MCF 10A (cell line): Measurements from ENCODE around the gene KLHL35. TPM values are rescaled to one million over a fixed set of nuclear protein-coding genes. Genes with fewer than 3 reads are reported as not detected.
A peak's percentile ranks its signal among the peaks of the same experiment; 100 is the strongest.

Source experiments
- BruUV-seq: library from RNA; stranded (reverse); fragments of 400-500 nt; replicated peaks from 2 replicates; lab custom pipeline; 2021; lab: Mats Ljungman, UMichigan
- CTCF ChIA-PET: fragments of 300-600 bp; sonication (Branson Sonifier 250); formaldehyde crosslinking; extraction: SDS; loops from one replicate; lab custom pipeline; 2021; ENCODE audit warnings: antibody characterized with exemption, inconsistent platforms; lab: Yijun Ruan, JAX
- POLR2A ChIA-PET: fragments of 300-600, 350-650 bp; sonication (Branson Sonifier 250); formaldehyde crosslinking; extraction: SDS; loops from one replicate; lab custom pipeline; 2020; ENCODE audit warnings: antibody characterized with exemption, inconsistent platforms; lab: Yijun Ruan, JAX
- DNase-seq: peaks from one replicate; pipeline ENCODE4 v3.0.0-alpha.2; 2018; ENCODE audit not compliant: unreplicated experiment
- H3K27ac Mint-ChIP-seq: one replicate; pipeline ENCODE4 v1.8.0; 2022; ENCODE audit warnings: mild to moderate bottlenecking, low read depth, mixed read lengths; ENCODE audit not compliant: unreplicated experiment
- H3K27me3 Mint-ChIP-seq: one replicate; pipeline ENCODE4 v1.8.0; 2022; ENCODE audit warnings: mixed read lengths; ENCODE audit not compliant: insufficient read depth, unreplicated experiment
- H3K36me3 Mint-ChIP-seq: one replicate; pipeline ENCODE4 v1.8.0; 2022; ENCODE audit warnings: mild to moderate bottlenecking, moderate library complexity, mixed read lengths; ENCODE audit not compliant: insufficient read depth, unreplicated experiment
- H3K4me1 Mint-ChIP-seq: one replicate; pipeline ENCODE4 v1.8.0; 2022; ENCODE audit warnings: mixed read lengths; ENCODE audit not compliant: insufficient read depth, unreplicated experiment
- H3K4me3 Mint-ChIP-seq: one replicate; pipeline ENCODE4 v1.8.0; 2022; ENCODE audit warnings: mild to moderate bottlenecking, moderate library complexity, mixed read lengths; ENCODE audit not compliant: unreplicated experiment
- H3K9me3 Mint-ChIP-seq: one replicate; pipeline ENCODE4 v1.8.0; 2022; ENCODE audit warnings: mixed read lengths; ENCODE audit not compliant: unreplicated experiment
- CTCF ChIP-seq: fragments of 200-600 bp; IDR thresholded peaks from one replicate; pipeline ENCODE4 v1.8.0; 2022; ENCODE audit warnings: antibody characterized with exemption, mild to moderate bottlenecking; ENCODE audit not compliant: unreplicated experiment
- intact Hi-C: fragments of 100-400 bp; cut with micrococcal nuclease; formaldehyde crosslinking; loops from 2 replicates; pipeline ENCODE4 v1.14.1; 2022
- total RNA-seq: library from RNA; stranded (reverse); gene quantifications from 2 replicates; pipeline ENCODE4 v1.2.3, GENCODE V29; 2022

KLHL35 gene
- total RNA-seq, 1 experiment from 2014 or later = not detected

- no peak overlapping the region for H3K27ac Mint-ChIP-seq
- POLR2A ChIA-PET = interaction anchor here (1.8 to 2.6 kb wide), 2 partner anchors 10 to 29 kb away, joined by 4 to 10 read pairs; no protein-coding TSS in a partner anchor
These were observed 3.9 kb downstream of the KLHL35 start for GRCh38 chr11:75428989-75429640.

GRCh38 chr11:75428281-75428724, 4.7 kb downstream of the KLHL35 start:
- no peaks in the 10 kb centered on the region for H3K9me3 Mint-ChIP-seq
- ChIA-PET POLR2A (interaction anchor here (0.6 to 2.6 kb wide), 5 partner anchors 10 to 1020 kb away, joined by 3 to 10 read pairs (median 4); no protein-coding TSS in a partner anchor), CTCF (interaction anchor here (1.6 kb wide), 1 partner anchor 40 kb away, joined by 6 read pairs; no protein-coding TSS in a partner anchor)
- H3K36me3 Mint-ChIP-seq = peaks cover 6% of the 10 kb centered on the region
- peak overlapping the region; percentile 73 for H3K27ac Mint-ChIP-seq
- DNase-seq = peak; percentile 90
- H3K4me1 Mint-ChIP-seq = no peaks in the 10 kb centered on the region
- H3K27me3 Mint-ChIP-seq = peaks cover 32% of the 10 kb centered on the region
- BruUV-seq = no TSS peak
- intact Hi-C loops = no loop called here
- TF ChIP-seq CTCF = no peak
- H3K4me3 Mint-ChIP-seq = peak overlapping the region; percentile 76

More at GRCh38 chr11:75428989-75429640, 3.9 kb downstream of the KLHL35 start:
- intact Hi-C loops = no loop called here
- BruUV-seq = no TSS peak
- DNase-seq = no peak
- Mint-ChIP-seq H3K27me3 (peaks cover 33% of the 10 kb centered on the region), H3K4me1 (no peaks in the 10 kb centered on the region), H3K9me3 (no peaks in the 10 kb centered on the region), H3K4me3 (peak overlapping the region; percentile 76), H3K36me3 (peaks cover 6% of the 10 kb centered on the region)
- CTCF ChIA-PET = interaction anchor here (0.7 to 1.6 kb wide), 3 partner anchors 41 to 157 kb away, joined by 3 to 6 read pairs (median 3); no protein-coding TSS in a partner anchor
- TF ChIP-seq CTCF = no peak

- H3K27me3 Mint-ChIP-seq = peaks cover 21% of the 10 kb centered on the region
- H3K27ac Mint-ChIP-seq = no peak overlapping the region
- H3K4me3 Mint-ChIP-seq = no peak overlapping the region
- DNase-seq = no peak
- ChIA-PET POLR2A (interaction anchor here (2.6 kb wide), 1 partner anchor 27 kb away, joined by 10 read pairs; no protein-coding TSS in a partner anchor), CTCF (interaction anchor here (1.1 to 1.8 kb wide), 2 partner anchors 105 to 155 kb away, joined by 3 to 5 read pairs; no protein-coding TSS in a partner anchor)
- TF ChIP-seq CTCF = no peak
- no peaks in the 10 kb centered on the region for H3K4me1 Mint-ChIP-seq
- H3K36me3 Mint-ChIP-seq = peaks cover 11% of the 10 kb centered on the region
- intact Hi-C loops = no loop called here
- no peaks in the 10 kb centered on the region for H3K9me3 Mint-ChIP-seq
- BruUV-seq = no TSS peak
These were observed 5.8 kb downstream of the KLHL35 start for GRCh38 chr11:75427181-75427580.

GRCh38 chr11:75426720-75427086, 6.3 kb downstream of the KLHL35 start:
- BruUV-seq = no TSS peak
- intact Hi-C loops = no loop called here
- no peak for TF ChIP-seq CTCF
- POLR2A ChIA-PET = interaction anchor here (0.7 to 0.9 kb wide), 2 partner anchors 12 to 73 kb away, joined by 3 to 4 read pairs; no protein-coding TSS in a partner anchor
- H3K36me3 Mint-ChIP-seq = peaks cover 11% of the 10 kb centered on the region
- CTCF ChIA-PET = interaction anchor here (1.1 to 1.8 kb wide), 3 partner anchors 12 to 105 kb away, joined by 5 to 7 read pairs (median 5); no protein-coding TSS in a partner anchor
- no peak overlapping the region for H3K27ac Mint-ChIP-seq
- no peaks in the 10 kb centered on the region for H3K4me1 Mint-ChIP-seq
- H3K4me3 Mint-ChIP-seq = no peak overlapping the region
- no peaks in the 10 kb centered on the region for H3K9me3 Mint-ChIP-seq
- no peak for DNase-seq
- peaks cover 16% of the 10 kb centered on the region for H3K27me3 Mint-ChIP-seq
